ENCODE data around the gene RAB11FIP4. TPM values are rescaled to one million over a fixed set of nuclear protein-coding genes. Genes with fewer than 3 reads are reported as not detected.

The RAB11FIP4 gene
- total and polyA plus RNA-seq, 4 experiments from 2014 or later: 8.3 to 47.4 (median 30.0) TPM

DNA sequence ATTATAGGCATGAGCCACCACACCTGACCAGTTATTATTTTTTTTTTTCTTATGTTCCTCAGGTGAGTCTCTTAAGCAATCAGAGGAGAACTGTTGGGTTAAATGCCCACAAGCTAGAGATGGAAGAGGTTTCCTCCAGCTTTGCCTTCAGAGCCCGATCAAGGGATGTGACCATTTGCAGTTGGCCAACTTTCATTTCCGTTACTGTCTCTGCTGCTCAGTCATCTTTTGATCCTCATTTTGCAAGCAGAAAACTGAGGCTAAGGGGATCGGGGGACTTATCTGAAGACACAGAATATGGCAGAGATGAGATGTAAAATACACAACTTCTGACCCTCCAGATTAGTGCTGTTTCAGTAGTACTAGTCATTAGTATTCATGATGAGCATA is 188.8 kb downstream of the RAB11FIP4 start:
- intact Hi-C loops (cut with micrococcal nuclease): no loop called here
- Histone ChIP-seq H3K27ac (ENCODE audit: low read depth, low read length) (no peak overlapping the region), H3K4me3 (ENCODE audit: low read length in 2 of 2) (no peak overlapping the region), H3K4me1 (ENCODE audit: insufficient read depth, low read length) (no peaks in the 10 kb centered on the region), H3K9me3 (ENCODE audit: control insufficient read depth in 1 of 2, low read length in 2 of 2) (no peaks in the 10 kb centered on the region), H3K36me3 (ENCODE audit: insufficient read depth, low read length) (no peaks in the 10 kb centered on the region), H3K27me3 (ENCODE audit: insufficient read depth, low read length) (no peaks in the 10 kb centered on the region)
- Mint-ChIP-seq H3K36me3 (no peaks in the 10 kb centered on the region), H3K4me1 (peaks cover 0 to 5% (median 0%) of the 10 kb centered on the region in 4 donors), H3K27me3 (peaks cover 0 to 4% of the 10 kb centered on the region in 2 donors), H3K27ac (no peak overlapping the region), H3K9me3 (no peaks in the 10 kb centered on the region), H3K4me3 (no peak overlapping the region)
- CTCF ChIA-PET (ENCODE audit: partially characterized antibody): no interaction called here
- no peak for DNase-seq
- POLR2A ChIA-PET (ENCODE audit: partially characterized antibody): no interaction called here

DNA sequence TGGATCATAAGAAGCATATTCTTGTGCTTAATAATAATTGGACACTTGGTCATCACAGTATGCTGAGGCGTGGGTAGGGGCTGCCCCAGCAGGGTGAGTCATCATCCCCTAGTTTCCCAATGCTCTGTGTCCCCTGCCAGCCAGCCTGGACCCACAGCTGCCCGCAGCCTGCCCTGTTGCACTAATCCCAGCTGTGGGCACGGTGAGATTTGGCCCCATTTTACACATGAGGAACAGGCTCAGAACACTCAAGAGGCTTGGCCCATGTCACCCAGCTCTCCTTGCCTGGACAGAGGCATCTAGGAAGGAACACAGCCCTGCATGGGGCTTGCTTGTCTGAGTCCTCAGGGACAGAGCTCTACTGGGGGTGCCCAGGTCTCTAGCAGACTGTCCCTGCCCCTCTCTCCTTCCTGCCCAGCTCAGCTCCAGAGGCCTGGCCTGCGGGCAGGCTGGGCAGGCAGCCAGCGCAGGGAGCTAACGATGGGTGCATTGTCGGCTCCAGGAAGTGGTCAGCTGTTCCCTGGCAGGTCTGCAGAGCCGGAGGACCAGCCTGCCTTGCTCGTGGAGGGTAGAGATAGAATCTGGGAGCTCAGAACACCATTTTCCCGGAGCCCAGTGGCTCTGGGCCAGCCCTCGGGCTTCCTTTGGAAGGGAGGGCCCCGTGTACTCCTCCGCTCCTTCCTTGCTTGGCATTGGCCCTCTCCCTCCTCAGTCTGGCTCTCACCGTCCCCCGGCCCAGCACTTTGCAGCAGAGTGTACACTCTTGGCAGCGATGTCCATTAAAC is 189.4 kb downstream of the RAB11FIP4 start:
- peaks cover 0 to 5% (median 0%) of the 10 kb centered on the region in 4 donors for H3K4me1 Mint-ChIP-seq
- DNase-seq: no peak
- Histone ChIP-seq H3K4me3 (ENCODE audit: low read length in 2 of 2) (no peak overlapping the region), H3K4me1 (ENCODE audit: insufficient read depth, low read length) (no peaks in the 10 kb centered on the region), H3K27ac (ENCODE audit: low read depth, low read length) (no peak overlapping the region), H3K27me3 (ENCODE audit: insufficient read depth, low read length) (no peaks in the 10 kb centered on the region), H3K9me3 (ENCODE audit: control insufficient read depth in 1 of 2, low read length in 2 of 2) (no peaks in the 10 kb centered on the region), H3K36me3 (ENCODE audit: insufficient read depth, low read length) (no peaks in the 10 kb centered on the region)
- CTCF ChIA-PET (ENCODE audit: partially characterized antibody): no interaction called here
- no peak overlapping the region for H3K27ac Mint-ChIP-seq
- POLR2A ChIA-PET (ENCODE audit: partially characterized antibody): no interaction called here
- H3K9me3 Mint-ChIP-seq: no peaks in the 10 kb centered on the region
- no peaks in the 10 kb centered on the region for H3K36me3 Mint-ChIP-seq
- intact Hi-C loops (cut with micrococcal nuclease): no loop called here
- peaks cover 0 to 4% of the 10 kb centered on the region in 2 donors for H3K27me3 Mint-ChIP-seq
- no peak overlapping the region for H3K4me3 Mint-ChIP-seq

DNA sequence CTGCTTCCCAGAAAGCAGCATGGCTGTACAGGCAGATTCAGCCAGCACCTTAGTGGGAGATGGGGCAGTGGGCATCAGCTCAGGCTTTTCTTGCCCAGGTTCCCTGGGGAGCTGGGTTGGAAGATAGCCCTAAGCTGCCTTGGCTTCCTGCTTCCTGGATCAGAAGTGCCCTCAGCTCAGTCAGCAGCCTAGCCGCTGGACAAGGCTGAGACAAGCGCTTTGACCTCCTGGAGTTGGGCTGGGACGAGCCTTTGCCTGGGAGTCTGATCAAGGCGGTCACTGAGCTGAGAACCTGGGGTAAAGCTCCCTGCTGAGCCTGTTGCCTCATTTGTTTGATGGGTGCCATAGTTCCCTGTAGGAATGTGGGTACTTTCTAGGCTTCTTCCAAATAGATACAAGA is 190.0 kb downstream of the RAB11FIP4 start:
- Histone ChIP-seq H3K9me3 (ENCODE audit: control insufficient read depth in 1 of 2, low read length in 2 of 2) (no peaks in the 10 kb centered on the region), H3K36me3 (ENCODE audit: insufficient read depth, low read length) (no peaks in the 10 kb centered on the region), H3K4me1 (ENCODE audit: insufficient read depth, low read length) (no peaks in the 10 kb centered on the region), H3K27me3 (ENCODE audit: insufficient read depth, low read length) (no peaks in the 10 kb centered on the region), H3K27ac (ENCODE audit: low read depth, low read length) (no peak overlapping the region), H3K4me3 (ENCODE audit: low read length in 2 of 2) (no peak overlapping the region)
- Mint-ChIP-seq H3K9me3 (no peaks in the 10 kb centered on the region), H3K4me3 (no peak overlapping the region), H3K27ac (no peak overlapping the region), H3K4me1 (peaks cover 0 to 5% (median 0%) of the 10 kb centered on the region in 4 donors), H3K27me3 (peaks cover 0 to 4% of the 10 kb centered on the region in 2 donors), H3K36me3 (no peaks in the 10 kb centered on the region)
- intact Hi-C loops (cut with micrococcal nuclease): no loop called here
- no peak for DNase-seq
- CTCF ChIA-PET (ENCODE audit: partially characterized antibody): no interaction called here
- POLR2A ChIA-PET (ENCODE audit: partially characterized antibody): interaction anchor here (0.8 kb wide), 1 partner anchor 9 kb away, joined by 3 read pairs; no protein-coding TSS in a partner anchor

DNA sequence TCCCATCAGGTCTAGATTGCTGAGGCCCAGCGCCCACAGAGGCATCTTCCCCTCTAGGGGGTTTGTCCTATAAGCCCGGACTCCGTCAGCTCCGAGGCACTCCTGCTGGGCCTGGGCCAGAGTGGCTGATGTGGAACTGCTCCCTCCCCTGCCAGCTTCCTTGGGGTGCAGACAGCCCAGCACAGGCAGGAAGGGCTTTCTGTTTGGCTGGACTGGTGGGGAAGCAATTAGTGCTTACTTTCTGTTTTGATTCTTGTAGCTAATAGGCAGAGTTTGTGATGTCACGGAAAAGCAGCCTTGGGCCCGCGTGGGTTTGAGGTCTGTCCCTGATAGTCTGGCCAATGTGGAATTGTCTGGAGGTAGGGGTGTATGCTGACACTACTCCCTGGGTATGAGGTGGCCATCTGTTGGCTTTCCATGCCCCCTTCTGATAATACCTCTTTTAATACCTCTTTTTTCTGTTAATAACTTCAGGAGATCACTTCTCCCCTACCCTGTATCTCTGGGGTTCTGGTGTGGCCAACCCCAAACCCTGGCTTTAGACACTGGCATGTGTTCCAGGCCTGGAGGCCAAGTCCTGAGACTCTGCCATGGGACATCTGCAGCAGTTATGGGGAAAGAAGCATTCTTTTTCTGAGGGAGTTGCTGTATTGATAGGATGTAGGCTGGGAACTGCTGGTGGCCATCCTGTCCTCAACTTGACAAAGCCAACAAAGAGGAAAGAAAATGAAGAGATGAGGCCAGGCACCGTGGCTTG is 190.9 kb downstream of the RAB11FIP4 start:
- H3K27ac ChIP-seq (ENCODE audit: low read depth, low read length): no peak overlapping the region
- CTCF ChIA-PET (ENCODE audit: partially characterized antibody): no interaction called here
- Mint-ChIP-seq H3K27me3 (peaks cover 0 to 4% of the 10 kb centered on the region in 2 donors), H3K36me3 (no peaks in the 10 kb centered on the region), H3K9me3 (no peaks in the 10 kb centered on the region), H3K4me3 (no peak overlapping the region), H3K4me1 (peaks cover 0 to 5% (median 0%) of the 10 kb centered on the region in 4 donors), H3K27ac (peak overlapping the region in 1 of 7 donors; percentile 6)
- H3K36me3 ChIP-seq (ENCODE audit: insufficient read depth, low read length): no peaks in the 10 kb centered on the region
- no peak for DNase-seq
- no peaks in the 10 kb centered on the region for H3K4me1 ChIP-seq (ENCODE audit: insufficient read depth, low read length)
- intact Hi-C loops (cut with micrococcal nuclease): no loop called here
- H3K9me3 ChIP-seq (ENCODE audit: control insufficient read depth in 1 of 2, low read length in 2 of 2): no peaks in the 10 kb centered on the region
- POLR2A ChIA-PET (ENCODE audit: partially characterized antibody): interaction anchor here (0.8 kb wide), 1 partner anchor 8 kb away, joined by 3 read pairs; no protein-coding TSS in a partner anchor
- no peak overlapping the region for H3K4me3 ChIP-seq (ENCODE audit: low read length in 2 of 2)
- no peaks in the 10 kb centered on the region for H3K27me3 ChIP-seq (ENCODE audit: insufficient read depth, low read length)

DNA sequence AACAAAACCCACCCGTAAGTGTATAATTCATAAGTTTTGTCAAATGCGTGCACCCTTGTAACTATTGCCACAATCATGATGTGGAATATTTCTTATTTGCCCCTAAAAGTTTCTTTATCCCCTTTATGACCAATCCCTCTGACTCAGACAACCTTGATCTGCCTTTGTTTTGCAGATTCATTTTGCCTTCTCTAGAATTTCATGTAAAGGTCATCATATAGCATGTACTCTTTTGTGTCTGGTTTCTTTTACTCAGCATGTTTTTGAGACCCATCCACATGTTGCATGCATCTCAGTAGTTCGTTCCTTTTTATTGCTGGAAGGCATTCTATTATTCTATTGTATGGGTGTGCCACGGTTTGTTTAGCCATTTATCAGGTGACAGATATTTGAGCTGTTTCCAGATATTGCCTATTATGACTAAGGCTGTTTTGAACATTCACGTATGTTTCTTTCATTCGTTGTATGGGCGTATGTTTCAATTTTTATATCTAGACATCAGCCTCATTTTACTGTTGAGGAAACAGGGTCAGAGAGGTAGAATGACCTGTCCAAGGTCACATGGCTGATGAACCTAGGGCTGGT is 192.4 kb downstream of the RAB11FIP4 start:
- H3K27me3 Mint-ChIP-seq: peaks cover 2 to 4% of the 10 kb centered on the region in 2 donors
- no peak overlapping the region for H3K27ac ChIP-seq (ENCODE audit: low read depth, low read length)
- intact Hi-C loops (cut with micrococcal nuclease): no loop called here
- DNase-seq: no peak
- no peaks in the 10 kb centered on the region for H3K27me3 ChIP-seq (ENCODE audit: insufficient read depth, low read length)
- ChIA-PET POLR2A (ENCODE audit: partially characterized antibody) (no interaction called here), CTCF (ENCODE audit: partially characterized antibody) (no interaction called here)
- no peak overlapping the region for H3K4me3 ChIP-seq (ENCODE audit: low read length in 2 of 2)
- H3K36me3 ChIP-seq (ENCODE audit: insufficient read depth, low read length): no peaks in the 10 kb centered on the region
- H3K9me3 ChIP-seq (ENCODE audit: control insufficient read depth in 1 of 2, low read length in 2 of 2): no peaks in the 10 kb centered on the region
- no peak overlapping the region for H3K27ac Mint-ChIP-seq
- H3K4me1 Mint-ChIP-seq: peaks cover 0 to 5% (median 0%) of the 10 kb centered on the region in 4 donors
- H3K9me3 Mint-ChIP-seq: no peaks in the 10 kb centered on the region
- H3K4me3 Mint-ChIP-seq: no peak overlapping the region
- H3K36me3 Mint-ChIP-seq: no peaks in the 10 kb centered on the region
- H3K4me1 ChIP-seq (ENCODE audit: insufficient read depth, low read length): no peaks in the 10 kb centered on the region

DNA sequence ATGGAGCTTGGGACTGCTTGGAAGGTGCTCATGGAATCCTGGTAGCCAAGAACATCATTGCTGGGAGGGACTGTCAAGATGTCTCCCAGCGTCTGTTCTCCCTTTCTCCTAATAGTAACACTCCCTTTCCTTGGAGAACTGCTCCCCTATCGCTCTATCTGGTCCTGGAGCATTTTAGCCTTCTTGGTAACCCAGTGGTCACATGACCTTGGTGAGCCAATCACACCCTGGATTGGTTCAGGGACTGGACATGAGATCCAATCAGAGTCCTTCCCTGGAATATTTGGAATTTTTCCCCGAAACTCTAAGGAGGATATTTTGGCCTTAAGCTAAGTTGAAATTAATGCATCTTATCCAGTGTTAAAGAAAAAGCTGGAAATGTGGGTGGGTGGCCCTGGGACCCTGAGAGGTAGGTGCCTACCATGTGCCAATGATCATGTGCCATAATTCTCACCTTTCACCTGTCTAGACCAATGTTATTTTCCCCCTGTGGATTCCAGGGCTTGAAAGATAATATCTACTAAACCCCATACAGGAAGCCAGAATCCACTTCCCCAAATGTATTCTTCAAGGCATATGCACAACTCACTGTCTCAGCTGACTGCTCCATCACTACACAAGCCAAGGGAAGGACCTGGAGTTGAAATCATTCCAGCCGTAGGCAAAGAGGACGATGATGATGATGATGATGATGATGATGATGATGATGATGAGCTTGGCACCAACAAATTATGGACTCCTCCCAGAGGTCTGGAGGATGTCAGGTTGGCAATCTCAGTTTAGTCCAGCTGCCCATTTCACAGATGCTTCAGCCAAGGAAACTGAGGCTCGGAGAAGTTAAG is 193.2 kb downstream of the RAB11FIP4 start:
- ChIA-PET CTCF (ENCODE audit: partially characterized antibody) (interaction anchor here (0.6 kb wide), 1 partner anchor 333 kb away, joined by 4 read pairs; no protein-coding TSS in a partner anchor), POLR2A (ENCODE audit: partially characterized antibody) (no interaction called here)
- H3K4me1 Mint-ChIP-seq: peaks cover 0 to 5% (median 0%) of the 10 kb centered on the region in 4 donors
- Histone ChIP-seq H3K27me3 (ENCODE audit: insufficient read depth, low read length) (no peaks in the 10 kb centered on the region), H3K36me3 (ENCODE audit: insufficient read depth, low read length) (no peaks in the 10 kb centered on the region), H3K4me1 (ENCODE audit: insufficient read depth, low read length) (no peaks in the 10 kb centered on the region), H3K4me3 (ENCODE audit: low read length in 2 of 2) (no peak overlapping the region), H3K9me3 (ENCODE audit: control insufficient read depth in 1 of 2, low read length in 2 of 2) (no peaks in the 10 kb centered on the region), H3K27ac (ENCODE audit: low read depth, low read length) (no peak overlapping the region)
- no peak overlapping the region for H3K27ac Mint-ChIP-seq
- intact Hi-C loops (cut with micrococcal nuclease): no loop called here
- no peaks in the 10 kb centered on the region for H3K36me3 Mint-ChIP-seq
- H3K9me3 Mint-ChIP-seq: no peaks in the 10 kb centered on the region
- no peak overlapping the region for H3K4me3 Mint-ChIP-seq
- DNase-seq: no peak
- peaks cover 4 to 5% of the 10 kb centered on the region in 2 donors for H3K27me3 Mint-ChIP-seq
